HCT116 (cell line): ENCODE data around the gene CSF1R. TPM values are rescaled to one million over a fixed set of nuclear protein-coding genes. Genes with fewer than 3 reads are reported as not detected.

Experiments
- ATAC-seq: fragments of 200-7000 bp; cut with Tn5 transposase; 2 replicates; pipeline ENCODE4 v1.9.1; 2020; ENCODE audit warnings: mild to moderate bottlenecking, moderate library complexity
- BruUV-seq: library from RNA; stranded (reverse); fragments of 400-500 nt; replicated peaks from 2 replicates; lab custom pipeline; 2021; lab: Mats Ljungman, UMichigan
- CTCF ChIA-PET: fragments of 300-600 bp; sonication (Branson Sonifier 250); formaldehyde crosslinking; loops from one replicate; lab custom pipeline; 2021; ENCODE audit warnings: antibody characterized with exemption; lab: Charles Lee
- POLR2A ChIA-PET: fragments of 300-600, 350-600 bp; sonication (Branson Sonifier 250); formaldehyde crosslinking; loops from one replicate; lab custom pipeline; 2021; ENCODE audit warnings: antibody characterized with exemption; lab: Charles Lee
- RAD21 ChIA-PET, 2 experiments: fragments of 300-600 bp; sonication (Branson Sonifier 250); formaldehyde crosslinking; loops; one replicate each; lab custom pipeline; 2023; ENCODE audit warnings: low total read pairs in 2 of 2; ENCODE audit not compliant: uncharacterized antibody in 2 of 2, unreplicated experiment in 2 of 2, low non-redundant PET in 1 of 2; lab: Charles Lee
- DNase-seq: peaks from one replicate; pipeline ENCODE4 v3.0.0-alpha.2; 2010; ENCODE audit warnings: low read depth, low spot score
- H2AFZ ChIP-seq: fragments of 200-600 bp; shearing (Covaris generic), sonication (generic); 2 replicates; pipeline ENCODE4 v1.6.1; 2017; ENCODE audit warnings: low read depth, mixed run types, mixed read lengths, antibody characterized with exemption, low read length; ENCODE audit not compliant: poor library complexity, severe bottlenecking
- H3K27ac ChIP-seq: 2 replicates; pipeline ENCODE4 v1.5.1; 2012; ENCODE audit warnings: low read depth, low read length
- H3K27me3 ChIP-seq: fragments of 200-600 bp; sonication (generic); 2 replicates; pipeline ENCODE4 v1.6.1; 2016; ENCODE audit warnings: mixed run types, low read length, mixed read lengths; ENCODE audit not compliant: insufficient read depth
- H3K36me3 ChIP-seq, 2 experiments: fragments of 200-500 bp in 1 of 2; fragments of 200-600 bp in 1 of 2; sonication (Bioruptor generic) in 1 of 2; sonication (generic) in 1 of 2; 2 replicates each; pipeline versions ENCODE4 v1.5.1 to v1.6.1; 2014 to 2016; ENCODE audit warnings: low read length in 2 of 2, inconsistent platforms in 1 of 2, mixed read lengths in 1 of 2, mixed run types in 1 of 2; ENCODE audit not compliant: insufficient read depth in 2 of 2, control insufficient read depth in 1 of 2
- H3K4me1 ChIP-seq, 2 experiments: fragments of 200-600 bp in 1 of 2; sonication (generic) in 1 of 2; 2 replicates each; pipeline versions ENCODE4 v1.5.1 to v1.6.1; 2012 to 2017; ENCODE audit warnings: low read length in 2 of 2, inconsistent platforms in 1 of 2, mild to moderate bottlenecking in 1 of 2, mixed read lengths in 1 of 2, mixed run types in 1 of 2, moderate library complexity in 1 of 2; ENCODE audit not compliant: insufficient read depth in 2 of 2, control insufficient read depth in 1 of 2
- H3K4me2 ChIP-seq: fragments of 200-600 bp; sonication (generic); 2 replicates; pipeline ENCODE4 v1.6.1; 2017; ENCODE audit warnings: mixed run types, low read length, mixed read lengths
- H3K4me3 ChIP-seq, 2 experiments: fragments of 200-600 bp in 1 of 2; sonication (generic) in 1 of 2; replicated peaks in 1 of 2; 2 replicates each; pipeline ENCODE4 v1.5.1; 2011 to 2016; ENCODE audit warnings: low read length in 2 of 2, control low read depth in 1 of 2, low read depth in 1 of 2, mild to moderate bottlenecking in 1 of 2, mixed read lengths in 1 of 2, mixed run types in 1 of 2
- H3K79me2 ChIP-seq: fragments of 200-600 bp; sonication (generic); 2 replicates; pipeline ENCODE4 v1.6.1; 2017; ENCODE audit warnings: mild to moderate bottlenecking, mixed run types, low read length, moderate library complexity, mixed read lengths; ENCODE audit not compliant: insufficient read depth
- H3K9ac ChIP-seq: fragments of 200-600 bp; sonication (generic); 2 replicates; pipeline ENCODE4 v1.6.1; 2016; ENCODE audit warnings: low read length, mixed read lengths
- H3K9me2 ChIP-seq: fragments of 200-600 bp; sonication (generic), shearing (Covaris generic); 2 replicates; pipeline ENCODE4 v1.6.1; 2017; ENCODE audit warnings: mixed run types, mild to moderate bottlenecking, moderate library complexity; ENCODE audit not compliant: insufficient read depth
- H3K9me3 ChIP-seq, 2 experiments: fragments of 200-500 bp in 1 of 2; fragments of 200-600 bp in 1 of 2; sonication (Bioruptor generic) in 1 of 2; sonication (generic) in 1 of 2; 2 replicates each; pipeline ENCODE4 v1.6.1; 2014 to 2017; ENCODE audit warnings: low read length in 2 of 2, mixed read lengths in 2 of 2, inconsistent platforms in 1 of 2, low read depth in 1 of 2, mild to moderate bottlenecking in 1 of 2, mixed run types in 1 of 2, moderate library complexity in 1 of 2; ENCODE audit not compliant: control insufficient read depth in 1 of 2, insufficient read depth in 1 of 2
- H4K20me1 ChIP-seq: fragments of 200-600 bp; sonication (generic), shearing (Covaris generic); 2 replicates; pipeline ENCODE4 v1.6.1; 2017; ENCODE audit warnings: mixed run types, mild to moderate bottlenecking, moderate library complexity; ENCODE audit not compliant: insufficient read depth
- ATF3 ChIP-seq: IDR thresholded peaks from 2 replicates; pipeline ENCODE4 v1.6.1; 2012
- CEBPB ChIP-seq: IDR thresholded peaks from 2 replicates; pipeline ENCODE4 v1.6.1; 2012; ENCODE audit warnings: low read depth
- EZH2 ChIP-seq: fragments of 200-600 bp; sonication (generic); IDR thresholded peaks from 2 replicates; pipeline ENCODE4 v1.6.1; 2017; ENCODE audit warnings: antibody characterized with exemption, mixed run types
- EZH2phosphoT487 ChIP-seq: fragments of 200-600 bp; IDR thresholded peaks from 2 replicates; pipeline ENCODE4 v1.6.1; 2018; ENCODE audit warnings: antibody characterized with exemption, borderline replicate concordance
- JUND ChIP-seq: IDR thresholded peaks from 2 replicates; pipeline ENCODE4 v1.6.1; 2012
- MAX ChIP-seq: IDR thresholded peaks from 2 replicates; pipeline ENCODE4 v1.6.1; 2012
- POLR2A ChIP-seq: IDR thresholded peaks from 2 replicates; pipeline ENCODE4 v1.7.0; 2011; ENCODE audit warnings: borderline replicate concordance; ENCODE audit not compliant: insufficient read depth, insufficient read length; ENCODE audit errors: extremely low read depth
- RAD21 ChIP-seq: IDR thresholded peaks from 2 replicates; pipeline ENCODE4 v1.6.1; 2012; ENCODE audit warnings: low read depth, mild to moderate bottlenecking
- REST ChIP-seq: IDR thresholded peaks from 2 replicates; pipeline ENCODE4 v1.6.1; 2012; ENCODE audit warnings: low read depth
- SIN3A ChIP-seq: IDR thresholded peaks from 2 replicates; pipeline ENCODE4 v1.6.1; 2012; ENCODE audit warnings: low read depth
- TCF7L2 ChIP-seq: IDR thresholded peaks from 2 replicates; pipeline ENCODE4 v1.7.0; 2011; ENCODE audit warnings: borderline replicate concordance, inconsistent platforms; ENCODE audit not compliant: insufficient read depth, insufficient read length; ENCODE audit errors: extremely low read depth
- YY1 ChIP-seq: IDR thresholded peaks from 2 replicates; pipeline ENCODE4 v1.6.1; 2011; ENCODE audit warnings: low read length, low read depth, moderate library complexity, mild to moderate bottlenecking; ENCODE audit not compliant: insufficient replicate concordance; ENCODE audit errors: extremely low read depth
- ZFX ChIP-seq: fragments of 450-650 bp; IDR thresholded peaks from 2 replicates; pipeline ENCODE4 v1.6.1; 2017
- intact Hi-C: fragments of 100-400 bp; cut with micrococcal nuclease; formaldehyde crosslinking; loops from 2 replicates; pipeline ENCODE4 v1.10.0; 2022
- total RNA-seq: library from RNA; stranded (reverse); gene quantifications from one replicate; pipeline ENCODE4 v1.2.1, GENCODE V29; 2021; ENCODE audit not compliant: unreplicated experiment

CSF1R gene
- total RNA-seq, 1 experiment from 2014 or later: 0.17 TPM

GRCh38 chr5:150121448-150122157 lies 35.2 kb upstream of the CSF1R start (continued):
- TF ChIP-seq YY1 (no peak), ZFX (no peak), EZH2 (no peak)

GRCh38 chr5:150120617-150121447 lies 34.5 kb upstream of the CSF1R start:
- no TSS peak for BruUV-seq
- intact Hi-C loops: no loop called here

GRCh38 chr5:150120062-150120441 lies 33.7 kb upstream of the CSF1R start:
- no peak overlapping the region for H2AFZ ChIP-seq
- POLR2A ChIA-PET: no interaction called here
- TF ChIP-seq SIN3A (no peak), POLR2A (no peak), RAD21 (no peak), ATF3 (no peak), CEBPB (no peak), REST (no peak), TCF7L2 (no peak), JUND (no peak), MAX (no peak), ZFX (no peak), YY1 (no peak)
- TF ChIP-seq, all 23 proteins: peak for 0
- DNase-seq: no peak
- Histone ChIP-seq H3K9me2 (no peaks in the 10 kb centered on the region), H3K9ac (no peak overlapping the region), H3K27me3 (no peaks in the 10 kb centered on the region), H3K4me2 (no peak overlapping the region), H3K4me1 (peaks cover 4 to 16% of the 10 kb centered on the region in 2 experiments; a peak in 3 of 4 replicates), H3K36me3 (no peaks in the 10 kb centered on the region), H3K9me3 (no peaks in the 10 kb centered on the region), H3K79me2 (no peaks in the 10 kb centered on the region), H4K20me1 (no peaks in the 10 kb centered on the region), H3K27ac (no peak overlapping the region), H3K4me3 (no peak overlapping the region)
- RAD21 ChIA-PET: no interaction called here
- no peak for ATAC-seq
- intact Hi-C loops: no loop called here
- CTCF ChIA-PET: no interaction called here
- no TSS peak for BruUV-seq

More at GRCh38 chr5:150120617-150121447, 34.5 kb upstream of the CSF1R start:
- no peaks in the 10 kb centered on the region for H3K27me3 ChIP-seq
- no peak for DNase-seq
- TF ChIP-seq EZH2phosphoT487 (no peak), CEBPB (no peak), ZFX (no peak)
- TF ChIP-seq, all 23 proteins: peak for 0
- Histone ChIP-seq H2AFZ (no peak overlapping the region), H3K4me3 (no peak overlapping the region), H3K79me2 (no peaks in the 10 kb centered on the region), H3K4me1 (peaks cover 4 to 16% of the 10 kb centered on the region in 2 experiments; a peak in 3 of 4 replicates), H3K36me3 (no peaks in the 10 kb centered on the region), H3K27ac (no peak overlapping the region), H4K20me1 (no peaks in the 10 kb centered on the region), H3K9me2 (no peaks in the 10 kb centered on the region), H3K9me3 (no peaks in the 10 kb centered on the region), H3K9ac (no peak overlapping the region), H3K4me2 (no peak overlapping the region)
- no peak for ATAC-seq
- ChIA-PET POLR2A (no interaction called here), CTCF (no interaction called here), RAD21 (no interaction called here)
